Tibial artery (tissue), 4 donors: ENCODE data around the gene DHRSX.

Experiments used
- DNase-seq, 2 donors: peaks; one replicate each; pipeline ENCODE4 v3.0.0-alpha.2; 2019
- H3K27ac ChIP-seq, 2 donors: fragments of 200-600 bp; sonication (generic) in 1 of 2; 1 replicate in 1 of 2; 2 replicates in 1 of 2; pipeline ENCODE4 v1.5.1; 2018 to 2019; ENCODE audit warnings: mild to moderate bottlenecking in 1 of 2
- H3K27me3 ChIP-seq, 2 donors: fragments of 200-600 bp; sonication (generic) in 1 of 2; one replicate each; pipeline versions ENCODE4 v1.5.1 to v1.6.0; 2016 to 2019
- H3K36me3 ChIP-seq, 3 donors: fragments of 200-600 bp; sonication (generic) in 2 of 3; one replicate each; pipeline ENCODE4 v1.5.1; 2016 to 2019; ENCODE audit warnings: mild to moderate bottlenecking in 2 of 3
- H3K4me1 ChIP-seq, 4 donors: fragments of 200-600 bp; sonication (generic) in 2 of 4; 1 replicate in 3 of 4; 2 replicates in 1 of 4; pipeline ENCODE4 v1.5.1; 2016 to 2019
- H3K4me3 ChIP-seq, 2 donors: fragments of 200-600 bp; sonication (generic) in 1 of 2; 1 replicate in 1 of 2; 2 replicates in 1 of 2; pipeline ENCODE4 v1.5.1; 2018 to 2019; ENCODE audit warnings: mild to moderate bottlenecking in 2 of 2
- H3K9me3 ChIP-seq, 3 donors: fragments of 200-600 bp; sonication (generic) in 1 of 3; one replicate each; pipeline ENCODE4 v1.5.1; 2016 to 2019
- CTCF ChIP-seq, 2 experiments: fragments of 200-600 bp in 1 of 2; fragments of 450-650 bp in 1 of 2; IDR thresholded peaks; one replicate each; pipeline ENCODE4 v1.5.1; 2017 to 2019; ENCODE audit warnings: antibody characterized with exemption in 2 of 2, mild to moderate bottlenecking in 1 of 2, moderate library complexity in 1 of 2
- intact Hi-C: fragments of 100-400 bp; cut with DNase I; formaldehyde crosslinking; loops from one replicate; pipeline ENCODE4 v1.15.0; 2023; ENCODE audit warnings: low total_unique reads

The DHRSX gene

GRCh38 chrX:2503591-2504500, 3.1 kb upstream of the DHRSX start:
- intact Hi-C loops, result no loop called here
- no peak overlapping the region for H3K4me3 ChIP-seq
- no peaks in the 10 kb centered on the region for H3K9me3 ChIP-seq
- no peak for TF ChIP-seq CTCF (IDR thresholded peaks at IDR 0.05)
- no peak overlapping the region for H3K27ac ChIP-seq
- peaks cover 0 to 13% (median 10%) of the 10 kb centered on the region in 4 donors for H3K4me1 ChIP-seq
- H3K36me3 ChIP-seq, result no peaks in the 10 kb centered on the region
- no peaks in the 10 kb centered on the region for H3K27me3 ChIP-seq
- DNase-seq, result no peak

- DNase-seq, result no peak
- no peaks in the 10 kb centered on the region for H3K9me3 ChIP-seq
- intact Hi-C loops, result no loop called here
- H3K36me3 ChIP-seq, result no peaks in the 10 kb centered on the region
- TF ChIP-seq CTCF (IDR thresholded peaks at IDR 0.05), result no peak
- H3K4me1 ChIP-seq, result peaks cover 0 to 22% (median 15%) of the 10 kb centered on the region in 4 donors
- H3K27me3 ChIP-seq, result no peaks in the 10 kb centered on the region
- no peak overlapping the region for H3K27ac ChIP-seq
- no peak overlapping the region for H3K4me3 ChIP-seq
These were observed 2.1 kb upstream of the DHRSX start for GRCh38 chrX:2502668-2503519.

- Histone ChIP-seq H3K27me3 (no peaks in the 10 kb centered on the region), H3K27ac (no peak overlapping the region), H3K4me1 (peaks cover 0 to 29% (median 21%) of the 10 kb centered on the region in 4 donors), H3K4me3 (no peak overlapping the region), H3K36me3 (no peaks in the 10 kb centered on the region), H3K9me3 (no peaks in the 10 kb centered on the region)
- DNase-seq, result no peak
- intact Hi-C loops, result no loop called here
- TF ChIP-seq CTCF (IDR thresholded peaks at IDR 0.05), result no peak
These were observed 1.4 kb upstream of the DHRSX start for GRCh38 chrX:2502120-2502667.

- Histone ChIP-seq H3K27me3 (no peaks in the 10 kb centered on the region), H3K9me3 (no peaks in the 10 kb centered on the region), H3K4me3 (no peak overlapping the region), H3K36me3 (no peaks in the 10 kb centered on the region), H3K27ac (no peak overlapping the region), H3K4me1 (peaks cover 0 to 33% (median 22%) of the 10 kb centered on the region in 4 donors)
- no peak for TF ChIP-seq CTCF (IDR thresholded peaks at IDR 0.05)
- DNase-seq, result no peak
- intact Hi-C loops, result no loop called here
These were observed 855 bp upstream of the DHRSX start for GRCh38 chrX:2501559-2502102.

- TF ChIP-seq CTCF (IDR thresholded peaks at IDR 0.05), result no peak
- Histone ChIP-seq H3K4me1 (peaks cover 0 to 33% (median 24%) of the 10 kb centered on the region in 4 donors), H3K4me3 (peak overlapping the region; percentile 91 to 97), H3K27me3 (no peaks in the 10 kb centered on the region), H3K36me3 (peaks cover 0 to 5% (median 0%) of the 10 kb centered on the region in 3 donors), H3K9me3 (no peaks in the 10 kb centered on the region), H3K27ac (peak overlapping the region; percentile 95 to 96)
- intact Hi-C loops, result no loop called here
- DNase-seq, result peak; percentile 28 to 68
These were observed 529 bp downstream of the DHRSX start for GRCh38 chrX:2500091-2500802.
